Naive thymus-derived CD8-positive, alpha-beta T cell (primary cell): Measurements from ENCODE around the gene TMCO6. TPM values are rescaled to one million over a fixed set of nuclear protein-coding genes. Genes with fewer than 3 reads are reported as not detected.
A peak's percentile ranks its signal among the peaks of the same experiment; 100 is the strongest.

ENCODE experiments used
- ATAC-seq, 2 donors: fragments of 150-1000 bp; cut with Tn5 transposase in 1 of 2; sonication (Bioruptor Pico), chemical (Tn5 transposase) in 1 of 2; 1 replicate in 1 of 2; 2 replicates in 1 of 2; pipeline ENCODE4 v1.10.0; 2021; ENCODE audit warnings: mild to moderate bottlenecking in 2 of 2, moderate library complexity in 2 of 2
- POLR2A ChIA-PET: fragments of 350-600 bp; sonication (Branson Sonifier 250); formaldehyde crosslinking; loops from one replicate; lab custom pipeline; 2021; ENCODE audit warnings: antibody characterized with exemption; lab: Charles Lee
- DNase-seq, 10 donors: peaks; one replicate each; pipeline versions ENCODE4 v3.0.0 to v3.0.0-alpha.2; 2020 to 2022
- H3K27ac Mint-ChIP-seq, 10 donors: one replicate each; pipeline ENCODE4 v1.8.0; 2020 to 2022; ENCODE audit warnings: mild to moderate bottlenecking in 10 of 10, mixed read lengths in 10 of 10, moderate library complexity in 4 of 10, inconsistent platforms in 1 of 10
- H3K27me3 Mint-ChIP-seq, 5 donors: one replicate each; pipeline ENCODE4 v1.8.0; 2021 to 2022; ENCODE audit warnings: mixed read lengths in 5 of 5
- H3K36me3 Mint-ChIP-seq, 3 donors: one replicate each; pipeline ENCODE4 v1.8.0; 2020 to 2022; ENCODE audit warnings: mixed read lengths in 3 of 3, mild to moderate bottlenecking in 2 of 3, inconsistent platforms in 1 of 3
- H3K4me1 Mint-ChIP-seq, 4 donors: one replicate each; pipeline ENCODE4 v1.8.0; 2021 to 2022; ENCODE audit warnings: mixed read lengths in 4 of 4
- H3K4me3 Mint-ChIP-seq, 10 donors: one replicate each; pipeline ENCODE4 v1.8.0; 2020 to 2022; ENCODE audit warnings: mild to moderate bottlenecking in 10 of 10, mixed read lengths in 10 of 10, moderate library complexity in 6 of 10, inconsistent platforms in 1 of 10
- H3K9me3 Mint-ChIP-seq, 9 donors: one replicate each; pipeline ENCODE4 v1.8.0; 2020 to 2022; ENCODE audit warnings: mixed read lengths in 9 of 9, mild to moderate bottlenecking in 3 of 9, inconsistent platforms in 1 of 9, moderate library complexity in 1 of 9
- microRNA-seq: library from miRNA; unstranded; fragments of <30 nt; microRNA quantifications from one replicate; pipeline ENCODE4 v1.2.0, GENCODE V29; 2022; ENCODE audit warnings: borderline microRNAs expressed
- polyA plus RNA-seq, 3 donors: library from polyadenylated mRNA; unstranded; fragments of 300-500 nt; fragmentation: Illumina TruSeq; gene quantifications; one replicate each; pipeline ENCODE4 v1.2.3, GENCODE V29; 2021
- total RNA-seq, 8 experiments: library from RNA in 2 of 8; stranded (reverse) in 2 of 8; gene quantifications; one replicate each; pipeline ENCODE4 v1.2.3 and lab custom pipeline; 2021 to 2026

The TMCO6 gene
- total and polyA plus RNA-seq, 5 experiments from 2014 or later = 11.5 to 55.8 (median 20.5) TPM

GRCh38 chr5:140677947-140678346, 38.7 kb downstream of the TMCO6 start:
- POLR2A ChIA-PET = no interaction called here

DNA sequence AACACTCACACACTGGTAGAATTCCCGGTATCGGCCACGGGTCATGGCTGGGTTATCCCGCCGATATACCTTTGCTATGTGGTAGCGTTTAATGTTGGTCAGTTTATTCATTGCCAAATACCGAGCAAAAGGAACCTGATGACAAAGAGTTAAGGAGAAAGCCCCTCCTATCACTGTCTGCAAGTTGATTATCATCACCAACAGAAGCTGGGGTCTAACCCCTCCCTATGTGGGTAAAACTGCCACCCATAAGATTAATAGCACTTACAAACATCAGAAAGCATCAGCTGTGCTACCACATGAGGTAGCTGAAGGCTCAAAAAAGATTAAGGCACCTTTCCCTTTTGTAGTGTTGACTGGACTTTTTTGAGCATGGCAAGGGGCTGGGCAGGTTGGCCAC, 39.7 kb downstream of the TMCO6 start:
- POLR2A ChIA-PET = no interaction called here
- Mint-ChIP-seq H3K36me3 (peaks cover 0 to 77% (median 16%) of the 10 kb centered on the region in 3 donors), H3K9me3 (no peaks in the 10 kb centered on the region), H3K27ac (peak overlapping the region in 1 of 10 donors; percentile 1), H3K27me3 (no peaks in the 10 kb centered on the region), H3K4me1 (peaks cover 0 to 5% (median 1%) of the 10 kb centered on the region in 4 donors), H3K4me3 (no peak overlapping the region)
- ATAC-seq (no peak), DNase-seq (no peak)

More at GRCh38 chr5:140677947-140678346, 38.7 kb downstream of the TMCO6 start:
- Mint-ChIP-seq H3K4me1 (peaks cover 0 to 6% (median under 1%) of the 10 kb centered on the region in 4 donors), H3K9me3 (no peaks in the 10 kb centered on the region), H3K27ac (peak overlapping the region in 2 of 10 donors; percentile 11 to 12), H3K27me3 (no peaks in the 10 kb centered on the region), H3K36me3 (peaks cover 0 to 76% (median 19%) of the 10 kb centered on the region in 3 donors), H3K4me3 (no peak overlapping the region)
- no peak for ATAC-seq
- no peak for DNase-seq

GRCh38 chr5:140690376-140690932, 51.2 kb downstream of the TMCO6 start:
- ATAC-seq (no peak), DNase-seq (no peak)
- H3K4me1 Mint-ChIP-seq = peaks cover 14 to 49% (median 46%) of the 10 kb centered on the region in 4 donors
- H3K27ac Mint-ChIP-seq = peak overlapping the region; percentile 90 to 99 (median 98)
- peaks cover 0 to 52% (median 0%) of the 10 kb centered on the region in 3 donors for H3K36me3 Mint-ChIP-seq
- POLR2A ChIA-PET = interaction anchor here (0.6 to 5.2 kb wide), 17 partner anchors 10 to 1196 kb away, joined by 3 to 44 read pairs (median 6); partner anchors contain the start of genes ANKHD1, APBB3, CD14 and EIF4EBP3
- no peaks in the 10 kb centered on the region for H3K27me3 Mint-ChIP-seq
- H3K9me3 Mint-ChIP-seq = no peaks in the 10 kb centered on the region
- peak overlapping the region; percentile 99 to 100 (median 99) for H3K4me3 Mint-ChIP-seq

- Mint-ChIP-seq H3K4me3 (peak within 1 kb of the TSS; percentile 99 to 100 (median 99)), H3K36me3 (peaks cover 0 to 56% (median 2%) of the 10 kb centered on the region in 3 donors), H3K4me1 (peaks cover 14 to 49% (median 46%) of the 10 kb centered on the region in 4 donors), H3K27me3 (no peaks in the 10 kb centered on the region), H3K27ac (peak within 1 kb of the TSS; percentile 90 to 99 (median 98)), H3K9me3 (no peaks in the 10 kb centered on the region)
- ATAC-seq = peak; percentile 92 to 94
- POLR2A ChIA-PET = interaction anchor here (0.6 to 5.2 kb wide), 16 partner anchors 9 to 1196 kb away, joined by 3 to 44 read pairs (median 6); partner anchors contain the start of genes ANKHD1, APBB3, CD14 and EIF4EBP3
- peak; percentile 60 to 87 (median 77) for DNase-seq
These were observed 52.0 kb downstream of the TMCO6 start, which contains the start of the genes HARS1 and HARS2 for GRCh38 chr5:140690941-140691924. HARS1 (minus strand) TSS chr5:140691370; CDS start chr5:140691304, 66 bp downstream. HARS2 (plus strand) TSS chr5:140691455; CDS start chr5:140691649, 194 bp downstream.

DNA sequence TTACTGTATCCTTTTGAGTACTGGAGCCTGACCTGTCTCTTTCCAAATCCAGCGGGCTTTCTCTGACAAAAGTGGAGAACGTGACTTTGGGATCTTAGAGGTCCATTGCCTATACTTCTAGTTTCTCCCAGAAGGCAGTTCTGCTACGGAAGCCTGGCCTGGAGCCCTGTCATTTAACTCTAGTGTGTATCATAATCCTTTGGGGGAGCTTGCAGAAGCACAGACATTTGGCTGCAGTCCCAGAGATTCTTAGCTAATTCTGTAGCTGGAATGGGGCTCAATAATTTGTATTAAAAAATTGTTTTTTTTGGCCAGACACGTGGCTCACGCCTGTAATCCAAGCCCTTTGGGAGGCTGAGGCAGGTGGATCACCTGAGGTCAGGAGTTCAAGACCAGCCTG, 55.0 kb downstream of the TMCO6 start:
- Mint-ChIP-seq H3K4me1 (peaks cover 20 to 43% (median 40%) of the 10 kb centered on the region in 4 donors), H3K4me3 (peak overlapping the region in 1 of 10 donors; percentile 17), H3K9me3 (no peaks in the 10 kb centered on the region), H3K27me3 (no peaks in the 10 kb centered on the region), H3K36me3 (peaks cover 0 to 58% (median 20%) of the 10 kb centered on the region in 3 donors), H3K27ac (no peak overlapping the region)
- ATAC-seq (no peak), DNase-seq (no peak)
- POLR2A ChIA-PET = interaction anchor here (5.2 kb wide), 1 partner anchor 16 kb away, joined by 44 read pairs; no protein-coding TSS in a partner anchor

Small RNAs within 50 kb of the gene (microRNA-seq; reads per million reads assigned to microRNA genes)
- not detected for gene MIR3655

Other genes with a start within 250 kb of the TMCO6 start
- gene ANKHD1, start 237.6 kb upstream of the TMCO6 start, total RNA-seq = 100 to 1,000 TPM; 218 to 235 TPM
- 10 to 100 TPM; 54.9 to 82.8 (median 63.8) TPM for gene ANKHD1, start 237.6 kb upstream of the TMCO6 start, polyA plus RNA-seq
- gene EIF4EBP3, start 91.8 kb upstream of the TMCO6 start, total RNA-seq = 10 to 100 TPM; 24.5 to 27.3 TPM
- 10 to 100 TPM; 50.4 to 79.6 (median 71.5) TPM for gene EIF4EBP3, start 91.8 kb upstream of the TMCO6 start, polyA plus RNA-seq
- 10 to 100 TPM; 27.8 to 28.3 TPM for gene SRA1, start 82.0 kb upstream of the TMCO6 start, total RNA-seq
- gene SRA1, start 82.0 kb upstream of the TMCO6 start, polyA plus RNA-seq = 10 to 100 TPM; 26.7 to 37.5 (median 37.1) TPM
- 10 to 100 TPM; 75.6 to 77.5 TPM for gene APBB3, start 74.9 kb upstream of the TMCO6 start, total RNA-seq
- gene APBB3, start 74.9 kb upstream of the TMCO6 start, polyA plus RNA-seq = 1 to 10 TPM; 2.5 to 4.6 (median 3.7) TPM
- gene SLC35A4, start 74.6 kb upstream of the TMCO6 start, total RNA-seq = 10 to 100 TPM; 53.6 to 58.3 TPM
- gene SLC35A4, start 74.6 kb upstream of the TMCO6 start, polyA plus RNA-seq = 100 to 1,000 TPM in 2 of 3 donors, 10 to 100 TPM in 1; 92.8 to 142 (median 113) TPM
- gene CD14, start 6.3 kb upstream of the TMCO6 start, total RNA-seq = 1 to 10 TPM; 4.5 to 4.6 TPM
- gene CD14, start 6.3 kb upstream of the TMCO6 start, polyA plus RNA-seq = 1 to 10 TPM; 1.5 to 3.1 (median 2.1) TPM
- 10 to 100 TPM; 43.6 to 44.3 TPM for gene NDUFA2, start 8.2 kb downstream of the TMCO6 start, total RNA-seq
- 100 to 1,000 TPM; 137 to 167 (median 160) TPM for gene NDUFA2, start 8.2 kb downstream of the TMCO6 start, polyA plus RNA-seq
- 100 to 1,000 TPM; 178 TPM for gene IK, start 8.4 kb downstream of the TMCO6 start, total RNA-seq
- gene IK, start 8.4 kb downstream of the TMCO6 start, polyA plus RNA-seq = 100 to 1,000 TPM; 168 to 207 (median 200) TPM
- 10 to 100 TPM; 46.2 to 47.7 TPM for gene WDR55, start 25.5 kb downstream of the TMCO6 start, total RNA-seq
- 10 to 100 TPM in 1 of 3 donors, 1 to 10 TPM in 2; 9.2 to 15.6 (median 9.6) TPM for gene WDR55, start 25.5 kb downstream of the TMCO6 start, polyA plus RNA-seq
- 1 to 10 TPM; 3.4 to 3.7 TPM for gene DND1, start 34.1 kb downstream of the TMCO6 start, total RNA-seq
- under 1 TPM in 1 of 3 donors, not detected in 2; 0.17 TPM for gene DND1, start 34.1 kb downstream of the TMCO6 start, polyA plus RNA-seq
- gene HARS1, start 51.9 kb downstream of the TMCO6 start, total RNA-seq = 10 to 100 TPM; 83.6 to 84.1 TPM
- 10 to 100 TPM; 63.2 to 77.5 (median 65.3) TPM for gene HARS1, start 51.9 kb downstream of the TMCO6 start, polyA plus RNA-seq
- gene HARS2, start 52.0 kb downstream of the TMCO6 start, total RNA-seq = 10 to 100 TPM; 63.5 to 68.0 TPM
- 10 to 100 TPM; 15.4 to 24.6 (median 20.1) TPM for gene HARS2, start 52.0 kb downstream of the TMCO6 start, polyA plus RNA-seq
- gene ZMAT2, start 61.0 kb downstream of the TMCO6 start, total RNA-seq = 10 to 100 TPM; 55.8 to 59.6 TPM
- gene ZMAT2, start 61.0 kb downstream of the TMCO6 start, polyA plus RNA-seq = 10 to 100 TPM; 64.2 to 81.3 (median 77.0) TPM
- gene PCDHA1, start 146.7 kb downstream of the TMCO6 start, total RNA-seq = not detected
- gene PCDHA1, start 146.7 kb downstream of the TMCO6 start, polyA plus RNA-seq = not detected
- not detected for gene PCDHA2, start 155.4 kb downstream of the TMCO6 start, total RNA-seq
- not detected for gene PCDHA2, start 155.4 kb downstream of the TMCO6 start, polyA plus RNA-seq
- gene PCDHA3, start 161.6 kb downstream of the TMCO6 start, total RNA-seq = not detected
- gene PCDHA3, start 161.6 kb downstream of the TMCO6 start, polyA plus RNA-seq = not detected
- not detected for gene PCDHA4, start 167.6 kb downstream of the TMCO6 start, total RNA-seq
- gene PCDHA4, start 167.6 kb downstream of the TMCO6 start, polyA plus RNA-seq = not detected
- not detected for gene PCDHA5, start 182.2 kb downstream of the TMCO6 start, total RNA-seq
- gene PCDHA5, start 182.2 kb downstream of the TMCO6 start, polyA plus RNA-seq = not detected
- not detected for gene PCDHA6, start 188.5 kb downstream of the TMCO6 start, total RNA-seq
- not detected for gene PCDHA6, start 188.5 kb downstream of the TMCO6 start, polyA plus RNA-seq
- not detected for gene PCDHA7, start 194.8 kb downstream of the TMCO6 start, total RNA-seq
- not detected for gene PCDHA7, start 194.8 kb downstream of the TMCO6 start, polyA plus RNA-seq
- not detected for gene PCDHA8, start 201.7 kb downstream of the TMCO6 start, total RNA-seq
- gene PCDHA8, start 201.7 kb downstream of the TMCO6 start, polyA plus RNA-seq = not detected
- gene PCDHA9, start 208.9 kb downstream of the TMCO6 start, total RNA-seq = not detected
- not detected for gene PCDHA9, start 208.9 kb downstream of the TMCO6 start, polyA plus RNA-seq
- not detected for gene PCDHA10, start 216.4 kb downstream of the TMCO6 start, total RNA-seq
- gene PCDHA10, start 216.4 kb downstream of the TMCO6 start, polyA plus RNA-seq = not detected
- not detected for gene PCDHA11, start 229.5 kb downstream of the TMCO6 start, total RNA-seq
- not detected for gene PCDHA11, start 229.5 kb downstream of the TMCO6 start, polyA plus RNA-seq
- gene PCDHA12, start 235.9 kb downstream of the TMCO6 start, total RNA-seq = not detected
- not detected for gene PCDHA12, start 235.9 kb downstream of the TMCO6 start, polyA plus RNA-seq
- gene PCDHA13, start 242.7 kb downstream of the TMCO6 start, total RNA-seq = not detected
- not detected for gene PCDHA13, start 242.7 kb downstream of the TMCO6 start, polyA plus RNA-seq